ENCODE data around the gene KIRREL3.

Gene KIRREL3

GRCh38 chr11:126630893-126631798 is 369.4 kb downstream of the KIRREL3 start:
- DNase-seq (ENCODE audit: low read depth): no peak

DNA sequence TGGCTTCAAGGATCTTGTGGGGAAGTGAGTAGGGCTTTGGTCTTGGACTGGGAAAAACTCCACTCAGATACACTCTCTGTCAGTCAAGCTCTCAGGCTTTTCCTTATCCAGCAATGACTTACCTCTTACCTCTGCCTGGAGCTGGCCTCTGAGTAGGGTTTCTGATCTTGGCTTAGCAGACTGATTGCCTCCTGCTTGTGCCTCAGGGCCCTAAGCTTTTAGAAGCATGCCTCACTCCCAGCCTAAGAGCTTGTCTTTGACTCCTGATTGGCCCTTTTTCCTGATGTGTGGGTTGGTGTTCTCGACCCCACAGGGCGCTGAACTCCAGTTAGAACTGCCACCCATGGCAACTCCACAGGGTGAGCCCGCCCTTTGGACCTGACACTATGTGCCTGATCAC is 370.1 kb downstream of the KIRREL3 start:
- DNase-seq (ENCODE audit: low read depth): no peak

- no peak for DNase-seq (ENCODE audit: low read depth)
Measured at GRCh38 chr11:126628790-126629621, 371.6 kb downstream of the KIRREL3 start.

DNA sequence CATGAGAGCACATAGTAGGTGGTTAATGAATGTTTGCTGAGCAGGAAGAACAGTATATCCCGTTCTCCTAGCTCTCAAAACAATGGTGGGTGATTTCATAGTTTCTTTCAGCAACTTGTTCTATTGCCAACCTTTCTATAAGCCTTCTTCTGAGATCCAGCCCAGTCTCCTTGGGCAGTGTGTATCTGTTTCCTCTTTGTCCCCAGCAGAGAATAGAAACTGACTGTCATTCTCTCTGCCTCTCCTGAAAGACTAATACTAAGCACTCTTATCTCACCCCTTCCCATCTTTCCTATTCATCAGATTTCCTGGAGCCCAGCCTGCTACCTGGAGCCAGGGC is 372.1 kb downstream of the KIRREL3 start:
- DNase-seq (ENCODE audit: low read depth): no peak

GRCh38 chr11:126627421-126627820 is 373.1 kb downstream of the KIRREL3 start:
- no peak for DNase-seq (ENCODE audit: low read depth)

GRCh38 chr11:126624506-126624905 is 376.1 kb downstream of the KIRREL3 start:
- DNase-seq (ENCODE audit: low read depth): no peak

DNA sequence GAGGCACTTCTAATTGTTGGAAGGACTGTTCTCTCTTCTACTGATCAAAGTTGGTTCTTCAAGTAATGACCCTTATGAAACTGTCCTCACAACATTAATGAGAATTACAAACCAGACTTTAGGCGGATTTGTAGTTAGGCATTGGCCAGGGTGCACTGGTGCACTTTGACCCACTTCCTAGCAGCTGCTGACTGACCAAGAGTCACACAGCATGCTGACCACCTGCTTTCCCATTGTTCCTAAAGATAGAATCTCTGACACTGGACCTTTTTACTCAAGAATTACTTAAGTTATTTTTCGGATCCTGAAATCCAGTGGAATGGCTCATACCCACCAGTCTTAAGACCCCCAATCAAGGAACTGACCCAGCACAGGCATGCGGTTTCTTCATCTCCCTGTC is 381.1 kb downstream of the KIRREL3 start:
- no peak for DNase-seq (ENCODE audit: low read depth)

- DNase-seq (ENCODE audit: low read depth): no peak
Measured at GRCh38 chr11:126615845-126616244, 384.7 kb downstream of the KIRREL3 start.

DNA sequence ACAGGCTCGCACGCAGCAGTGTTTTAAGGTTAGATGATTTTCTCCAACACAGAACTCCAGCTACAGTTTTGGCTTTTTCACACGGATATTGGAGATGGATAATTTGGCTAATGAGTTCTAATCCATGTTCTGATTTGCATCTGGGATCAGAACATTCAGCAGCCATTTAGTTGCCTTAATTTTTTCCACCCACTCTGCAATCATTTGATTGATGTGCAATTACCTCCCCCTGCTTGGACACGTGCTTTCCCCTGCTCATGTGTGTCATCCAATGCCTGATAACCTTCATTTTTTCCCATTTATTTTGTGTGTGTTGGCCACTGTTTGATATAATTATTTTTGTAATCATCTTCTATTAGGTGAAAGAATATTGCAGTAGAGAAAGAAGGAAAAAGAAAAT is 387.3 kb downstream of the KIRREL3 start:
- DNase-seq (ENCODE audit: low read depth): no peak

DNA sequence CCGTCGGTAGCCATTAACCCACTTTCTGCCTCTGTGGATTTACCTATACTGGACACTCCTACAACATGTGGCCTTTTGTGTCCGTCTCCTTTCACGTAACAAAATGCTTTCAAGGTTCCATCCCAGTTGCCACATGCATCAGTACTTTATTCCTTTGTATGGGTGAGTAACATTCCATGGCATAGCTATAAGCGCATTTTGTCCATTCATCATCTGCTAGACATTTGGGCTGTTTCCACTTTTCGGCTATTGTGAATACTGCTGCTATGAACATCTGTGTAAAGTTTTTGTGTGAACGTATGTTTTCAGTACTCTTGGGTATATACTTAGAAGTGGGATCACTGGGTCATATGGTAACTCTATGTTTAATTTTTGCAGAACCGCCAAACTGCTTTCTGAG is 387.9 kb downstream of the KIRREL3 start:
- DNase-seq (ENCODE audit: low read depth): no peak

DNA sequence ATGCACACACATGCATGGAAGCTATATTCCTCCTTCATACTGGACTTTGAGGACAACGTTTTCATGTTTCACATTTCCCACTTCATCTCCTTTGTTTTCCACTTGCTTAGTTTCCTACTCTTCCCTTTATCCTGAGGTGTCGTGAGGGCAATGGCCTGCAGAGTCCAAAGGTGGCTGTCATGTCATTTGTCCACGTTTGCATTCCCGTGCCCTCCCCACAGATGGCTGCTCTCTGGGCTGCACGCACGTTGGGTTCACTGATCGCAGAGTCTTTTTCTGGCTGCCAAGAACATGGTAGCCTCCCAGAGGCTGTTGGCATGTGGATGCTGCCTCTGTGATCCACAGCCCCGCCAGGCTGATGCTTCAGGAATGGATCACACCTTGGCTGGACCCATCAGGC is 389.1 kb downstream of the KIRREL3 start:
- DNase-seq (ENCODE audit: low read depth): no peak

DNA sequence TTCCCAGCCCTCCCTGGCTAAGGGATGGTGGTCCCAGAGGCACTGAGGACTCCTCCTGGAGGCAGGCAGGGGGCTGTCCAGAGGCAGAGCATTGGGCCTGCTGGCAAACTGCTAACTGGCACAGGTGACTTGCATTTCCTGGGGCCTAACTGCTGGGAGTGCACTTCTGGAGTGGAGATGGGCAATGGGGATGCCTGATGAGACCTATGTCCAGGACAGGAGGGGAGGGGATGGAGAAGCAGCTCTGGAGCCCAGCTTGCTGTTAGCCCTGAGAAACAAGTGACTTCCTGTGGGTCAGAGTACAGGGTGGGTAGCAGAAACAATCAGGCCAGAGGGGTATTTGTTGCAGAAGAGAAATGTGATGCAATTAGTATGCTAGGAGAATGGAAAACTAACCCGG is 391.9 kb downstream of the KIRREL3 start:
- DNase-seq (ENCODE audit: low read depth): no peak

- DNase-seq (ENCODE audit: low read depth): no peak
Measured at GRCh38 chr11:126607776-126608541, 392.6 kb downstream of the KIRREL3 start.

- DNase-seq (ENCODE audit: low read depth): no peak
Measured at GRCh38 chr11:126607374-126607773, 393.2 kb downstream of the KIRREL3 start.

- DNase-seq (ENCODE audit: low read depth): no peak
Measured at GRCh38 chr11:126606484-126606883, 394.1 kb downstream of the KIRREL3 start.

DNA sequence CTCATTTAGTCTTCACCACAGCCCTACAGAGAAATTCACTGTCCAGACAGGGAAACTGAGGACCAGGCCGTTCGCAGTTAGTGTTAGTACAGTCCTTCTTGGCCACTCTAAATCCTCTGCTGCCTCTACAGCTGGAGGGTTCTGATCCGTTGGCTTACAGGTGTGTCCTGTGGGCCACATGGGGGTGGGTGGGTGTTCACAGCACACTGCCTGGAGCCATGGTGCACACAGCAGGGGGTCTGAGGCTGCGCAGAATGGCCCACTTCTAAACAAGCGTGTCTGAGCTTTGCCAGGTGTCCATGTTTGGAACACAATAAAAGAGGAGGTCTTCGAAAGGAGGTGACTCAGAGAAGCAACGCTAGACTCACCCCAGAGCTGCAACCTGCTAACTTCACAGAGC is 396.1 kb downstream of the KIRREL3 start:
- no peak for DNase-seq (ENCODE audit: low read depth)

DNA sequence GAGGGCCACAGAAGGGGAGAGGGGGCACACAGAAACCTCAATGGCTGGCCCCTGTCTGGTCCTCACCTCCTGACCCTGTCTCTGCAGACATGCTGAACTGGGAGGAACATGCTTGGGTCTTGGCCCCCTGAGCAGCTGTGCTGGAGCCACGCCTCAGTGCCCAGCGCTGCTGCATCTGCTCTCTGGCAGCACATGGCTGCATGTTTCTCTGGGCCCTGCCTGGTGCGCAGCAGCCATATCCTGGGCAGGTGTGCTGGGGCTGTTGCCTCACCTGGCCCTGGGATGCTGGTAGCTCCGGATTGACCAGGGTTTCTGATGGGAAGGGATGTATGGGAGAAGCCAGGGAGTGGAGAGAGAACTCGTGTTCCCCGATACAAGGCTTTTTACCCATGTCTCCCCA is 397.1 kb downstream of the KIRREL3 start:
- DNase-seq (ENCODE audit: low read depth): no peak

DNA sequence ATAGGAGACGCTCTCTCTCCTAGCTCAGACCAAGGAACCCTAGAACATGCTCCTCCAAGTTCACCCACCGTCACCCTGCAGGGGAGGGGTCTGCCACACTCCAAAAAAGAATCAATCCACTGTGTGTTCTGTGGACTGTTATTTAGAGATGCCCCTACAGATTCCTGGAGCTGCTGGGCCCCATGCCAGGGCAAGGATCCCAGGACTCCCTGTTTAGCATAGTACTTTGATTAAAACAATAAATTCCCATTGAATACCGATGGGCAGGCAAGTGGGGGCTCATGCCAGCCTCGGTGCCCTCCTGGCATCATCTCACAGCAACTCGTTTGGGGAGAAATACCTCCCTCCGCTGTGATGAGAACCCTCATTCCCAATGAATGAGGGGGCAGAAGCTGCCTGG is 397.6 kb downstream of the KIRREL3 start:
- DNase-seq (ENCODE audit: low read depth): no peak

- no peak for DNase-seq (ENCODE audit: low read depth)
Measured at GRCh38 chr11:126602349-126602940, 398.1 kb downstream of the KIRREL3 start.

DNA sequence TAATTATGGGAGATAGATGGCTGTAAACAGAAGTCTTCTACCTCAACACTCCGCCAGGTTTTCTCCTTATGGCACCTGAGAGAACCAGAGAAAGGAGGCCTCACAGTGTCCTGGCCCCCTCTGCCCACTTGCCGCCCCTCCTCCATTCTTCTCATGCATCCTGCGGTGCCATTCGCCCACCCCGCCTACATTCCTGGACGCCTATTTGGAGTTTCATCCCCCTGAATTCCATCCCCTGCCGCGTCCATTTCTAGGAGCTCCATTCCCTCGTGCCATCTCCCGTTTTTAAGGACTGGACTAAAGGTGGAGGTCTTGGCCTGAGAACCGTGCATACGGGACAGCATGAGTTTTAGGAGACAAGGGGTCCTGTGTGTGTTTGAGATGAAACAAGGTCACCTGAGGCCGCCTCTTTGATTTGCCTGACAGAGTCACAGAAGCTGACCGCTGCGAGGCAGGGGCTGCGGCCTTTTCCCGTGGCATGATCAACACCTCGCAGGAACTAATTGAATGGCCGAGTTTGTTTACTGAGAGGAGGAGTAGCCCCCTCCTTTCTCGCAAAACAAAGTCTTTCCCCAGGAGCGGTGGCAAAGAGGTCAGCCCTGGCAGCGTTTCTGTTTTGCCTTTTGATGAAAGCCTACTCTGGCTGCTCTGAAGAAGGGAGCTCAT is 398.9 kb downstream of the KIRREL3 start:
- DNase-seq (ENCODE audit: low read depth): no peak

GRCh38 chr11:126601136-126601535 is 399.4 kb downstream of the KIRREL3 start:
- DNase-seq (ENCODE audit: low read depth): no peak

Measured in activated T-cell treated with anti-CD3 and anti-CD28 coated beads for 24 hours (primary cell).